Cardiac muscle cell (in vitro differentiated cells and primary cell): Measurements from ENCODE around the gene DOK7. TPM values are rescaled to one million over a fixed set of nuclear protein-coding genes. Genes with fewer than 3 reads are reported as not detected.
A peak's percentile ranks its signal among the peaks of the same experiment; 100 is the strongest.

Experiments used
- DNase-seq, 2 donors: peaks; one replicate each; pipeline versions ENCODE4 v3.0.0 to v3.0.0-alpha.2; 2010 to 2017; ENCODE audit warnings: low read depth in 1 of 2, low spot score in 1 of 2
- H3K27ac ChIP-seq: fragments of 200-600 bp; sonication (generic); 2 replicates; pipeline ENCODE4 v1.5.1; 2016
- H3K27me3 ChIP-seq: fragments of 200-600 bp; sonication (generic); 2 replicates; pipeline ENCODE4 v1.6.0; 2016; ENCODE audit warnings: control low read depth
- H3K36me3 ChIP-seq: fragments of 200-600 bp; sonication (generic); 2 replicates; pipeline ENCODE4 v1.5.1; 2016; ENCODE audit warnings: control low read depth
- H3K4me1 ChIP-seq: fragments of 200-600 bp; sonication (generic); 2 replicates; pipeline ENCODE4 v1.8.1; 2017; ENCODE audit warnings: low read depth, mild to moderate bottlenecking, mixed run types
- H3K4me3 ChIP-seq: fragments of 200-600 bp; sonication (generic); 2 replicates; pipeline ENCODE4 v1.5.1; 2016; ENCODE audit warnings: mild to moderate bottlenecking
- H3K9me3 ChIP-seq: fragments of 200-600 bp; sonication (generic); 2 replicates; pipeline ENCODE4 v1.5.1; 2017; ENCODE audit warnings: low read depth, mild to moderate bottlenecking, control low read depth
- polyA plus RNA-seq: library from polyadenylated mRNA; unstranded; fragments of >200 nt; fragmentation: Nextera tagmentation; extraction: Ambion mirVana; gene quantifications from 2 replicates; pipeline ENCODE4 v1.2.1, GENCODE V29; 2016
- total RNA-seq: library from RNA; depleted of rRNA; stranded (reverse); fragments of >200 nt; gene quantifications from 2 replicates; pipeline ENCODE4 v1.2.3, GENCODE V29; 2016
- TF ChIP-seq, protein P1 (sequence below): IDR thresholded peaks from 2 replicates; pipeline ENCODE4 v1.5.1; 2012; ENCODE audit warnings: low read depth, mild to moderate bottlenecking, low read length

Gene DOK7
- total and polyA plus RNA-seq, 2 experiments from 2014 or later: 14.4 to 18.0 TPM

DNA sequence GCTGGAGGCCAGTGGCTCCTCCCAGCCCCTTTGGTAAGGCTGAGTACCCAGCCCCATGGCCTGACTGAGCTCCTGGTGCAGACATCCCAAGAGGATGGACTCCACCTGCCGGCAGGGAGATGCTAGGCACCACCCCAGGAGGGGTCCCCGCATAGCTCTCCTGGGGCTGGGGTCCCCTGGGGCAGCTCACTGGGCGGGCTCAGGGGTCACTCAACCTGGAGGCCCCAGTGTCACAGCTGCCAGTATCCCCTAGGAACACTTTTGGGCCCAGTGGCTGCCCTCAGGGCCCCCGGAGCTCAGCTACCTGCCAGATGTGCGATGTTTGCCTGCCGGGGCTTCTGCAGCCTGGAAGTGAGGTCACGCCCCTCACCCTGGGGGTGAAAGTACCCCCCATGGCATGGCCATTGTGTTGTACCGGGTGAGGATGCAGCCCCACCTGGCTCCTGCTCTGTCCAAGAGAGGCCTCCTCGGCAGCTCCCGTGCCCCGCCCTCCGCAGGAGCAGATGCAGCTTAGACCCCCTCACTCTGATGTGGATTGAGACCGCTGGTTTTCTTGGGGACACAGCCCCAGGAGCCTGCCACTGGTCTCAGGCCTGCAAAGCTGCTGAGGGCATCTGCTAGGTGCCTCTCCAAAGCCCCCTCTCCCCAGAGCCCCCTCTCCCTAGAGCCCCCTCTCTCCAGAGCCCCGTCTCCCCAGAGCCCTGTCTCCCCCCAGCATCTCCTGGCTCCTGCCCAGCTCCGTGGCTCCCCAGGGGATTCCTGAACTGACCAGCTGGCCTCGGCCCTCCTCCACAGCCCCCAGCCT is 28.0 kb upstream of the DOK7 start:
- DNase-seq: no peak
- no peak overlapping the region for H3K27ac ChIP-seq

DNA sequence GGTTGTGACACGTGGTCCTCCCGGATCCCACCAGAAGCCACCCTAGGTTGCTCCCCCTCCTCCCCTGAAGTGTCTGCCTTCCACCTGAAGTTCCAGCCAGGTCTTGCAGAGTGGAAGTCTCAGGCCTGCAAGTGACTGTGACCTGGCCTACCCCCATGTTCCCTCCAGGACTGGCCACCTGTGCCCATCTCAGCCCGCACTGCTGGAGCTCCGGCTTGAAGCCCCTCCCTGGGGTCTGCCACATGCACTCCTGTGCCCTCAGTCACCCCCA is 27.5 kb upstream of the DOK7 start:
- Histone ChIP-seq H3K27me3 (no peaks in the 10 kb centered on the region), H3K4me3 (no peak overlapping the region), H3K27ac (no peak overlapping the region), H3K4me1 (no peaks in the 10 kb centered on the region), H3K36me3 (no peaks in the 10 kb centered on the region), H3K9me3 (no peaks in the 10 kb centered on the region)
- TF ChIP-seq, protein P1, sequence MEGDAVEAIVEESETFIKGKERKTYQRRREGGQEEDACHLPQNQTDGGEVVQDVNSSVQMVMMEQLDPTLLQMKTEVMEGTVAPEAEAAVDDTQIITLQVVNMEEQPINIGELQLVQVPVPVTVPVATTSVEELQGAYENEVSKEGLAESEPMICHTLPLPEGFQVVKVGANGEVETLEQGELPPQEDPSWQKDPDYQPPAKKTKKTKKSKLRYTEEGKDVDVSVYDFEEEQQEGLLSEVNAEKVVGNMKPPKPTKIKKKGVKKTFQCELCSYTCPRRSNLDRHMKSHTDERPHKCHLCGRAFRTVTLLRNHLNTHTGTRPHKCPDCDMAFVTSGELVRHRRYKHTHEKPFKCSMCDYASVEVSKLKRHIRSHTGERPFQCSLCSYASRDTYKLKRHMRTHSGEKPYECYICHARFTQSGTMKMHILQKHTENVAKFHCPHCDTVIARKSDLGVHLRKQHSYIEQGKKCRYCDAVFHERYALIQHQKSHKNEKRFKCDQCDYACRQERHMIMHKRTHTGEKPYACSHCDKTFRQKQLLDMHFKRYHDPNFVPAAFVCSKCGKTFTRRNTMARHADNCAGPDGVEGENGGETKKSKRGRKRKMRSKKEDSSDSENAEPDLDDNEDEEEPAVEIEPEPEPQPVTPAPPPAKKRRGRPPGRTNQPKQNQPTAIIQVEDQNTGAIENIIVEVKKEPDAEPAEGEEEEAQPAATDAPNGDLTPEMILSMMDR: no peak
- no peak for DNase-seq

More for the DNA sequence above, 28.0 kb upstream of the DOK7 start:
- Histone ChIP-seq H3K27me3 (no peaks in the 10 kb centered on the region), H3K4me3 (no peak overlapping the region), H3K9me3 (no peaks in the 10 kb centered on the region), H3K36me3 (no peaks in the 10 kb centered on the region), H3K4me1 (no peaks in the 10 kb centered on the region)
- TF ChIP-seq, protein P1: peak; percentile 18

DNA sequence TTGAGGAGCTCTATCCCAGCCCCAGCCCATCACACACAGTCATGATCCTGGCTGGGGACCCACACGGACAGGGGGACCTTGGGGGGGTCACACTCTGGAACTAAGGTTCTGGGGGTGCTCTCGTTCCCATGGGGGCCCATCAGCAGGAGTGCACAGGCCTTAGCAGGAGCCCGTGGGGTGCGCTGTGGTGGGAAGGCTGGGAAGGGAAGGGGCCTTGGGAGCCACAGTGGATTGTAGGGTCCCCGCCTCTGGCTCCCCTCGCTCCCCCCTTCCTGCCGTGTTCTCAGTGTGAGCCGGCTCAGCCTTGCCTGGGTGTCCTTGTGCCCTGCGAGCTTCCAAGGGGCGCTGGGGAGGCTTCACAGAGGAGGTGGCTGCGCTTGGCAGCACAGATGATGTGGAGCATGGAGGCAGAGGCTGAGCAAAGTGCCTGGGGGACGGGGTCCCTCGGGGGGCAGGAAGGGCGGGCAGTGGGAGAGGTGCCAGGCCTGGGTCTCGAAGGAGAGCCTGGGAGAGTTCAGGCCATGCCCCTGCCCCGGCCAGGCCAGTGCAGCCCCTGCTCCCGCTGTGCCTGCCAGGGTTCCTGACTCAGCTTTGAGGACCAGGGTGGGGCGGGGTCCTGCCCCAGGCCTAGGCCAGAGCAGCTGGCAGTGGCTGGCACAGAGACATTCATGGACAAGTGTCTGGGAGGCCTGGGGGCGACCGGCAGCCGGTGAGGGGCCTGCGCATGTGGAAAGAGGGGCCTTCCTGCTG is 26.9 kb upstream of the DOK7 start:
- Histone ChIP-seq H3K9me3 (no peaks in the 10 kb centered on the region), H3K27ac (no peak overlapping the region), H3K27me3 (no peaks in the 10 kb centered on the region), H3K36me3 (no peaks in the 10 kb centered on the region), H3K4me1 (no peaks in the 10 kb centered on the region), H3K4me3 (no peak overlapping the region)
- DNase-seq: no peak
- TF ChIP-seq, protein P1: no peak

DNA sequence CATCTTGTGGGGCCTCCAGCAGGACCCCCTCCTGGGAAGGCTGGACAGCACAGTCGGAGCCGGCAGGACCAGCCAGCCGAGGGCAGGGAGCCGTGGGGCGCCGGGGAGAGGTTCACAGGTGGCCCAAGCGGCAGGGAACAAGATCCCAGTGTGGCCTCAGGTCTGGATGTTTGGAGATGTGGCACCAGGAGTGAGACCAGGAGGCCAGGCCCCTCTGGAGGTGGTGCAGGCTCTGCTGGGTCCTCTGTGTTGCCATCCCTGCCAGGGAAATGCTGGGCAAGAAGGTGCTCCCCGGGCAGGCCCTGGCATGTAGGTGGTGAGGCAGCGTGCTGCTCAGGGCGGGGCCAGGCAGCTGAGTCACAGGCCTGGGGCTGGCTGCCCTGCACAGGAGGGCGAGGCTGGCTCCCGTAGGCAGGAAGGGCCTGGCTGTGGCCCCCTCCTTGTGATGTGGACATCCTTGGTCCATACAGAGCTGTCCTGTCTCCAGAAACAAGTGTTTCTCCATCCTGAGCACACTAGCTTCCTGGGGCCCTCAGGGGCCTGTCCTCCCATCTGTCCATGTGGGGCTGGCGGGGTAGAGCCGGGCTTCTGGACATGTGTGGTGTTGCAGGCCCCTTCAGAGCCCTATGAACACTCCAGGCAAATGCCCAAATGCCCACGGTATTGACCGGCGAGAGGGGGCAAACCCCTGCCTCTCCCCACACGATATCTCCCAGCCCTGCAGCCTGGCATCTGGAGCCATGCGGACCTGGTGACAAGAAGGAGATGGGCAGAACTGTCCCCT is 26.1 kb upstream of the DOK7 start:
- H3K4me3 ChIP-seq: no peak overlapping the region
- H3K27me3 ChIP-seq: no peaks in the 10 kb centered on the region
- peak in 1 of 2 donors; percentile 25 for DNase-seq
- no peaks in the 10 kb centered on the region for H3K4me1 ChIP-seq
- no peaks in the 10 kb centered on the region for H3K36me3 ChIP-seq
- no peak overlapping the region for H3K27ac ChIP-seq
- TF ChIP-seq, protein P1: no peak
- H3K9me3 ChIP-seq: no peaks in the 10 kb centered on the region

DNA sequence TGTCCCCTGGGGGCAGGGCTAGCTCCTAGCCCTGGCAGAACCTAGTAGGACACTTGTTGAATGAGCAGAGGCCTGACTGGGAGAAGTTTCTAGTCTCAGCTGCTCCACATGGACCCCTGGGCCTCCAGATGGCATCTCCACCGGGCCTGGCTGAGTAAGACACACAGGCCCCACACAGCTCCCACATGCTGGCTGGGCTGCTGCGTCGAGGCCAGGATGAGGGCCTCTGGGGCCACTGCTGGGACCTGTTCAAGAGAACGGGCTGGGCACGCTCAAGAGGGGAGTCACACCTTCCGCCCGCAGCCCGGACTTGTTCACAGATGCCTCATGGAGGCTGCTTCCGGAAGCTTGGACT is 25.5 kb upstream of the DOK7 start:
- Histone ChIP-seq H3K4me3 (no peak overlapping the region), H3K9me3 (no peaks in the 10 kb centered on the region), H3K27ac (no peak overlapping the region), H3K36me3 (no peaks in the 10 kb centered on the region), H3K4me1 (no peaks in the 10 kb centered on the region), H3K27me3 (no peaks in the 10 kb centered on the region)
- DNase-seq: no peak
- TF ChIP-seq, protein P1: no peak
